Fibroblast of villous mesenchyme (primary cell): ENCODE data around the gene CARD19. TPM values are rescaled to one million over a fixed set of nuclear protein-coding genes. Genes with fewer than 3 reads are reported as not detected.
A peak's percentile ranks its signal among the peaks of the same experiment; 100 is the strongest.

ENCODE experiments used
- DNase-seq: peaks from one replicate; pipeline ENCODE4 v3.0.0-alpha.2; 2010; ENCODE audit warnings: low read depth
- H3K4me3 ChIP-seq: 2 replicates; pipeline ENCODE4 v1.5.1; 2011; ENCODE audit warnings: low read depth, mild to moderate bottlenecking, low read length
- CTCF ChIP-seq: IDR thresholded peaks from 2 replicates; pipeline ENCODE4 v1.5.1; 2012; ENCODE audit warnings: low read depth, mild to moderate bottlenecking, low read length; ENCODE audit not compliant: insufficient read depth
- total RNA-seq: library from RNA; depleted of rRNA; stranded (reverse); fragments of >200 nt; gene quantifications from 2 replicates; pipeline ENCODE4 v1.2.3, GENCODE V29; 2012

The CARD19 gene
- total RNA-seq, 1 donor: 35.8 TPM

GRCh38 chr9:93092251-93092991 is 3.6 kb upstream of the CARD19 start:
- no peak for TF ChIP-seq CTCF
- DNase-seq: no peak
- no peak overlapping the region for H3K4me3 ChIP-seq

- H3K4me3 ChIP-seq: no peak overlapping the region
- DNase-seq: peak; percentile 51
- no peak for TF ChIP-seq CTCF
Measured at GRCh38 chr9:93093127-93093876, 2.7 kb upstream of the CARD19 start.

- no peak for TF ChIP-seq CTCF
- no peak overlapping the region for H3K4me3 ChIP-seq
- no peak for DNase-seq
Measured at GRCh38 chr9:93093877-93094657, 1.9 kb upstream of the CARD19 start.

GRCh38 chr9:93094658-93095204 is 1.3 kb upstream of the CARD19 start:
- TF ChIP-seq CTCF: no peak
- no peak for DNase-seq
- peak overlapping the region; percentile 55 for H3K4me3 ChIP-seq

- no peak for TF ChIP-seq CTCF
Measured at GRCh38 chr9:93095205-93096130, 549 bp upstream of the CARD19 start.

More at GRCh38 chr9:93095205-93096130, 549 bp upstream of the CARD19 start:
- peak overlapping the region; percentile 55 for H3K4me3 ChIP-seq
- peak; percentile 99 for DNase-seq
